Transverse colon (tissue), 4 donors: Measurements from ENCODE around the gene LMO7. TPM values are rescaled to one million over a fixed set of nuclear protein-coding genes. Genes with fewer than 3 reads are reported as not detected.

Experiments used
- DNase-seq: peaks from one replicate; pipeline ENCODE4 v3.0.0-alpha.2; 2019
- H3K27ac ChIP-seq, 4 donors: fragments of 200-600 bp; sonication (generic); 2 replicates each; pipeline ENCODE4 v1.5.1; 2016 to 2018; ENCODE audit warnings: inconsistent platforms in 4 of 4
- H3K27me3 ChIP-seq: fragments of 200-600 bp; sonication (generic); 2 replicates; pipeline ENCODE4 v1.5.1; 2017; ENCODE audit warnings: inconsistent platforms
- H3K36me3 ChIP-seq, 4 donors: fragments of 200-600 bp; sonication (generic); 2 replicates each; pipeline ENCODE4 v1.5.1; 2017 to 2019; ENCODE audit warnings: inconsistent platforms in 4 of 4
- H3K4me1 ChIP-seq, 4 donors: fragments of 200-600 bp; sonication (generic); 2 replicates each; pipeline ENCODE4 v1.5.1; 2017 to 2020; ENCODE audit warnings: inconsistent platforms in 4 of 4
- H3K4me3 ChIP-seq, 4 donors: fragments of 200-600 bp; sonication (generic); 1 replicate in 1 of 4; 2 replicates in 3 of 4; pipeline versions ENCODE4 v1.5.1 to v1.6.1; 2017 to 2019; ENCODE audit warnings: inconsistent platforms in 4 of 4
- H3K9me3 ChIP-seq, 2 donors: fragments of 200-600 bp; sonication (generic); 2 replicates each; pipeline ENCODE4 v1.5.1; 2017 to 2019; ENCODE audit warnings: inconsistent platforms in 2 of 2
- EP300 ChIP-seq: sonication (generic); formaldehyde crosslinking; IDR thresholded peaks from one replicate; pipeline ENCODE4 v1.6.1; 2017; ENCODE audit warnings: antibody characterized with exemption, low read depth
- POLR2A ChIP-seq: fragments of 450-650 bp; IDR thresholded peaks from one replicate; pipeline ENCODE4 v1.6.1; 2016; ENCODE audit warnings: antibody characterized with exemption, mild to moderate bottlenecking, moderate library complexity
- POLR2AphosphoS5 ChIP-seq, 3 donors: sonication (generic); formaldehyde crosslinking; IDR thresholded peaks; one replicate each; pipeline ENCODE4 v1.6.1; 2016; ENCODE audit warnings: antibody characterized with exemption in 3 of 3
- WGBS, 2 donors: methylation state at CpG; one replicate each; pipeline ENCODE4 v1.1.5; 2018; ENCODE audit warnings: low coverage in 1 of 2; 5-methylcytosine and 5-hydroxymethylcytosine counted together
- in situ Hi-C, 4 donors: fragments of 200-750 bp; cut with MboI; loops; one replicate each; pipeline versions ENCODE4 v1.15.0 to v1.15.1; 2017; ENCODE audit warnings: low sequenced_read_pairs in 3 of 4, low pct_ligation_motif_present in 1 of 4, low pct_unique_long_range_greater_than_20kb in 1 of 4
- intact Hi-C: fragments of 100-400 bp; cut with DNase I; formaldehyde crosslinking; loops from one replicate; pipeline ENCODE4 v1.15.1; 2023; ENCODE audit warnings: low total_unique reads
- total RNA-seq, 4 donors: library from RNA; depleted of rRNA; stranded (reverse); fragments of >200 nt; gene quantifications; one replicate each; pipeline ENCODE4 v1.1.0, GENCODE V29; 2016
- TF ChIP-seq, protein P1 (sequence below), 5 experiments: fragments of 200-600 bp in 3 of 5; fragments of 450-650 bp in 2 of 5; sonication (generic) in 3 of 5; IDR thresholded peaks; 1 replicate in 2 of 5; 2 replicates in 3 of 5; pipeline ENCODE4 v1.5.1; 2016 to 2017; ENCODE audit warnings: antibody characterized with exemption in 5 of 5, inconsistent platforms in 3 of 5, mild to moderate bottlenecking in 2 of 5, moderate library complexity in 1 of 5

The LMO7 gene
- total RNA-seq, 4 donors from 2014 or later: 82.6 to 304 (median 190) TPM

DNA sequence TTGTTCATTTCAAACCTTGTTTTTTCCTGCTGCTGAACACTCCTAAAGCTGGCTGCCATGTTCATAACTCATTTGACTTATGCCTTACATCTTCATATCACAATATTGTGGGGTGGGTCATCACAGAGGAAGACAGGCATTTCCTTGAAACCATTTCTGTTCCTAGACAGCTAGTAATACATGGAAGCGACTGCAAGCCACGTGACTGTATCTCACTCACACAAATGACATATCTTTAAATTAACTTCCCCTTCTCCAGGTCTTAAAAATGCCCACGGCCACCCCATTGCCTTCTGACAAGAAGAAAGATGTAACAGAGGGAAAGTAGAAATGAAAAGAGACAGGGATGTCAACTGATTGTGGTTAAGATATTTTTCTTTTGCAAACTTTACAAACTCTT lies 236.8 kb downstream of the LMO7 start:
- in situ Hi-C loops: loop anchor here in 3 of 4 donors (10.0 to 25.0 kb wide), 3 partner anchors 186 to 1032 kb away; no protein-coding TSS in a partner anchor
- peaks cover 0 to 15% (median 2%) of the 10 kb centered on the region in 4 donors for H3K4me1 ChIP-seq
- no peaks in the 10 kb centered on the region for H3K36me3 ChIP-seq
- no peak for DNase-seq
- peaks cover 6% of the 10 kb centered on the region for H3K27me3 ChIP-seq
- WGBS, 2 donors: 67% methylated on average over 3 of the region's 3 CpGs; no CpG with 5 or more reads in 1 of the 2 donors
- TF ChIP-seq EP300 (no peak), POLR2A (no peak), POLR2AphosphoS5 (IDR thresholded peaks at IDR 0.05) (no peak)
- TF ChIP-seq, protein P1, sequence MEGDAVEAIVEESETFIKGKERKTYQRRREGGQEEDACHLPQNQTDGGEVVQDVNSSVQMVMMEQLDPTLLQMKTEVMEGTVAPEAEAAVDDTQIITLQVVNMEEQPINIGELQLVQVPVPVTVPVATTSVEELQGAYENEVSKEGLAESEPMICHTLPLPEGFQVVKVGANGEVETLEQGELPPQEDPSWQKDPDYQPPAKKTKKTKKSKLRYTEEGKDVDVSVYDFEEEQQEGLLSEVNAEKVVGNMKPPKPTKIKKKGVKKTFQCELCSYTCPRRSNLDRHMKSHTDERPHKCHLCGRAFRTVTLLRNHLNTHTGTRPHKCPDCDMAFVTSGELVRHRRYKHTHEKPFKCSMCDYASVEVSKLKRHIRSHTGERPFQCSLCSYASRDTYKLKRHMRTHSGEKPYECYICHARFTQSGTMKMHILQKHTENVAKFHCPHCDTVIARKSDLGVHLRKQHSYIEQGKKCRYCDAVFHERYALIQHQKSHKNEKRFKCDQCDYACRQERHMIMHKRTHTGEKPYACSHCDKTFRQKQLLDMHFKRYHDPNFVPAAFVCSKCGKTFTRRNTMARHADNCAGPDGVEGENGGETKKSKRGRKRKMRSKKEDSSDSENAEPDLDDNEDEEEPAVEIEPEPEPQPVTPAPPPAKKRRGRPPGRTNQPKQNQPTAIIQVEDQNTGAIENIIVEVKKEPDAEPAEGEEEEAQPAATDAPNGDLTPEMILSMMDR (IDR thresholded peaks at IDR 0.05): no peak
- no peak overlapping the region for H3K4me3 ChIP-seq
- H3K27ac ChIP-seq: no peak overlapping the region
- H3K9me3 ChIP-seq: no peaks in the 10 kb centered on the region
- intact Hi-C loops: loop anchor here (5.0 kb wide), 1 partner anchor 599 kb away; no protein-coding TSS in a partner anchor

DNA sequence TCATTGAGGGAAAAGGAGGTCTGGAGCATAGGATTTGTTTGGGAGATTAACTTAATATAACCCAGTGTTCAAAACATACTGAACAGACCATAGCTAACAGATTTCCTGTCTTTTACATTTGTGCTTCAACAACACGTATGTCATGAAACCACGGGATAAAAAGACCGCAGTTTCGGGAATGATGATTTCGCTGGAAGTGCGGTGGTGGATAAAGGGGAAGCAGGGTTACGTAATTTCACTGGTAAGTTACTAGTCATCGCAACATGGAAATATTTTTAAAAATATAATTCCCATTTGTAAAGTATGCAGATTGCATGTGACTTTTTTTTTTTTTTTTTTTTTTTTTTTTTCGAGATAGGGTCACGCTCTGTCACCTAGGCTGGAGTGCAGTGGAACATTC lies 237.4 kb downstream of the LMO7 start:
- Histone ChIP-seq H3K36me3 (no peaks in the 10 kb centered on the region), H3K27me3 (peaks cover 5% of the 10 kb centered on the region), H3K4me1 (peaks cover 0 to 15% (median 2%) of the 10 kb centered on the region in 4 donors), H3K4me3 (no peak overlapping the region), H3K27ac (no peak overlapping the region), H3K9me3 (no peaks in the 10 kb centered on the region)
- in situ Hi-C loops (loop anchor here in 3 of 4 donors (10.0 to 25.0 kb wide), 3 partner anchors 186 to 1031 kb away; no protein-coding TSS in a partner anchor), intact Hi-C loops (loop anchor here (5.0 kb wide), 1 partner anchor 599 kb away; no protein-coding TSS in a partner anchor)
- WGBS, 2 donors: 92 to 94% methylated on average over 10 of the region's 10 CpGs
- TF ChIP-seq POLR2AphosphoS5 (IDR thresholded peaks at IDR 0.05) (no peak), EP300 (no peak), POLR2A (no peak)
- TF ChIP-seq, protein P1 (IDR thresholded peaks at IDR 0.05): no peak
- no peak for DNase-seq

DNA sequence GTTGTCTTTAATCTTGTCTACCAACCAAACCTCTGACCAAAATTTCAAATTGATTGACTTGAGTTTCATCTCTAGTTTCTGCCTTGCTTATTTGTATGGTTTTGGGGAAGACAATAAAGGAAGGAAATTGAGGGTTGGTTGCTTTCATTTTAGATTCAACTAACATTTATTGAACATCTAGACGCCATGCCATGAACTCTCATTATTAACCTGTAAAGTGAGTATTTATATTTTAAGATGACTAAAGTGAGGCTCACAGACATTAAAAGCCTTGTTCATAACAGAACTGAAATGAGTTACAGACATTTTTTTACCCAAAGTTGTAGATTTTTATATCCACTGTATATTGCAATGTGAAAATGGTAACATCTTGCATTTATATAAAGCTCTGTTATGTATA lies 239.3 kb downstream of the LMO7 start:
- H3K9me3 ChIP-seq: no peaks in the 10 kb centered on the region
- H3K36me3 ChIP-seq: no peaks in the 10 kb centered on the region
- intact Hi-C loops: no loop called here
- no peak for DNase-seq
- H3K4me3 ChIP-seq: no peak overlapping the region
- in situ Hi-C loops: loop anchor here (5.0 to 10.0 kb wide), 5 partner anchors 597 to 1032 kb away; no protein-coding TSS in a partner anchor
- 47 to 57% methylated on average over 1 of the region's 1 CpG for WGBS, 2 donors
- H3K27ac ChIP-seq: no peak overlapping the region
- TF ChIP-seq POLR2AphosphoS5 (IDR thresholded peaks at IDR 0.05) (no peak), POLR2A (no peak), EP300 (no peak)
- TF ChIP-seq, protein P1 (IDR thresholded peaks at IDR 0.05): no peak
- H3K4me1 ChIP-seq: peaks cover 0 to 11% (median 1%) of the 10 kb centered on the region in 4 donors
- H3K27me3 ChIP-seq: no peaks in the 10 kb centered on the region

DNA sequence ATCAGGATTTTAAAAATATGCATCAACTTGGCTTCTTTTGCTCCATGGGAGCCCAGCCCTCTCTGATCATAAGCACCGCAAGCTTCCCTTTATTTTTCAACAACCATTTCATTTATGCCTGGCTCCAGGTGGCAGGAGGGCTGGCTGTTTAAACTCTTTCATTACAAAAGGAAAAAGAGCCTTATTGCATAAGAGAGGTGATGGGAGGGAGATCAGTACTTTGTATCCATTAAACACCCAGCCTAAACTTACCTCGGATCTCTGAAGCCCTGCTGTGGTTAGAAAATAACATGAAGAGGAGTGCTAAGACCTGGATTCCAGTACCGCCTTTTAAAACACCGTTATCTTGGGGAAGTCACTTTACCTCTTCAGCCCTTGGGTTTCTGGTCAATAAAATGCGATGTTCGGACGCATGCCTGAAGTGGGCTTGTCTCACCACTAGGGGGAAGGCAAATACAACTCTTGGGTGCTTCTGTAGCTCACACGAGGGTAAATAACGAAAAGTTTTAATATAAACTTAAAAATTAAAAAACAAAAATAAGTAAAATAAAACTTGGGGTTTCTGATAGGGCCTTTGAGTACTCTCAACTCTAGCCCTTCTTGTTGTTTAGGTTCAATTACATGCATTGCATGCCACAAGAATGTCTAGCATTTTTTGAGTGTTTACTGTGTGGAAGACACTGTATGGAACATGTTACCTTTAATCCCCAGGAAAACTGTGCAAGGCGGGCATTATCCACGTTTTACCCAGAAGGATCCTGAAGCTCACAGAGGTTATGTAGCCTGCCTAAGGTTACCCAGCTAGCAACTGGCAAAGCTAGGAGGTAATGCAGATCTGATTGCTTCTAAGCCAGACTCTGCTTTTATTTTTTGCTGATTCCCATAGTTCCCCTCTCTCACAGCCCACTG lies 240.3 kb downstream of the LMO7 start:
- Histone ChIP-seq H3K9me3 (no peaks in the 10 kb centered on the region), H3K4me1 (peaks cover 0 to 9% (median 0%) of the 10 kb centered on the region in 4 donors), H3K27ac (no peak overlapping the region), H3K4me3 (no peak overlapping the region), H3K36me3 (no peaks in the 10 kb centered on the region), H3K27me3 (no peaks in the 10 kb centered on the region)
- TF ChIP-seq, protein P1 (IDR thresholded peaks at IDR 0.05): peak; percentile 82 to 91 (median 87)
- no peak for TF ChIP-seq POLR2A
- in situ Hi-C loops (loop anchor here (5.0 to 10.0 kb wide), 5 partner anchors 596 to 1031 kb away; no protein-coding TSS in a partner anchor), intact Hi-C loops (loop anchor here (2.0 kb wide), 1 partner anchor 1028 kb away; no protein-coding TSS in a partner anchor)
- peak; percentile 53 for DNase-seq
- WGBS, 2 donors: 11 to 15% methylated on average over 10 to 11 of the region's 11 CpGs
